K562 (cell line): ENCODE data around the gene CHIC2. TPM values are rescaled to one million over a fixed set of nuclear protein-coding genes. Genes with fewer than 3 reads are reported as not detected.
A peak's percentile ranks its signal among the peaks of the same experiment; 100 is the strongest.

ENCODE experiments used
- BACH1 ChIP-seq: fragments of 200-800 bp; sonication (Bioruptor generic); IDR thresholded peaks from 2 replicates; pipeline ENCODE4 v1.6.1; 2016; ENCODE audit warnings: missing genetic modification characterization, missing compliant biosample characterization
- CBFA2T2 ChIP-seq: fragments of 450-650 bp; conservative IDR thresholded peaks from 2 replicates; pipeline ENCODE4 v1.6.1; 2017; ENCODE audit warnings: mild to moderate bottlenecking
- CEBPB ChIP-seq: fragments of 450-650 bp; IDR thresholded peaks from 2 replicates; pipeline ENCODE4 v1.6.1; 2016; ENCODE audit warnings: missing genetic modification characterization, missing compliant biosample characterization
- GMEB1 ChIP-seq: fragments of 250-450 bp; sonication (Bioruptor Pico); IDR thresholded peaks from 2 replicates; pipeline ENCODE4 v1.4.0; 2020; ENCODE audit warnings: mild to moderate bottlenecking
- HDAC3 ChIP-seq: fragments of 450-650 bp; IDR thresholded peaks from 2 replicates; pipeline ENCODE4 v1.6.1; 2018; ENCODE audit warnings: borderline replicate concordance, mild to moderate bottlenecking, moderate library complexity; ENCODE audit not compliant: partially characterized antibody
- MYNN ChIP-seq, 2 experiments: sonication (generic); formaldehyde crosslinking in 1 of 2; IDR thresholded peaks; 2 replicates each; pipeline versions ENCODE4 v1.5.0 to v1.6.1; 2016 to 2020; ENCODE audit warnings: antibody characterized with exemption in 1 of 2, missing genetic modification reagents in 1 of 2
- NCOA1 ChIP-seq: fragments of 450-650 bp; IDR thresholded peaks from 2 replicates; pipeline ENCODE4 v1.6.1; 2016; ENCODE audit warnings: low read depth
- NR1H2 ChIP-seq: sonication (generic); formaldehyde crosslinking; IDR thresholded peaks from 2 replicates; pipeline ENCODE4 v1.4.0; 2020; ENCODE audit warnings: mild to moderate bottlenecking, missing genetic modification reagents
- RAD21 ChIP-seq, 2 experiments: fragments of 250-450 bp in 1 of 2; fragments of 450-650 bp in 1 of 2; sonication (Bioruptor Pico) in 1 of 2; formaldehyde crosslinking in 1 of 2; IDR thresholded peaks in 1 of 2; conservative IDR thresholded peaks in 1 of 2; 2 replicates each; pipeline versions ENCODE4 v1.4.0 to v1.8.0; 2020 to 2022; ENCODE audit warnings: mild to moderate bottlenecking in 2 of 2, moderate library complexity in 1 of 2
- SMAD2 ChIP-seq: fragments of 150-350 bp; IDR thresholded peaks from 2 replicates; pipeline ENCODE4 v1.6.1; 2014; ENCODE audit warnings: low read depth, mild to moderate bottlenecking, low read length
- SMC3 ChIP-seq: conservative IDR thresholded peaks from 2 replicates; pipeline ENCODE4 v1.6.1; 2011; ENCODE audit warnings: low read depth, low read length, improper control_type of control experiment; ENCODE audit not compliant: insufficient read depth
- STAT6 ChIP-seq: sonication (generic); formaldehyde crosslinking; IDR thresholded peaks from 2 replicates; pipeline ENCODE4 v1.8.1; 2023; ENCODE audit warnings: mild to moderate bottlenecking, missing genetic modification reagents
- TEAD4 ChIP-seq, 2 experiments: sonication (generic) in 1 of 2; formaldehyde crosslinking in 1 of 2; IDR thresholded peaks; 2 replicates each; pipeline versions ENCODE4 v1.6.1 to v1.8.0; 2012 to 2022; ENCODE audit warnings: borderline replicate concordance in 1 of 2, inconsistent platforms in 1 of 2, low read length in 1 of 2, mild to moderate bottlenecking in 1 of 2, missing genetic modification reagents in 1 of 2
- TRIM24 ChIP-seq, 2 experiments: fragments of 450-650 bp; IDR thresholded peaks; 2 replicates each; pipeline ENCODE4 v1.6.1; 2016
- U2AF2 ChIP-seq: fragments of 200-400 bp; formaldehyde crosslinking; optimal IDR thresholded peaks from 2 replicates; pipeline ENCODE3; 2017; ENCODE audit warnings: low read depth, mild to moderate bottlenecking, low read length
- polyA plus RNA-seq, 8 experiments: library from polyadenylated mRNA; depleted of rRNA in 4 of 8; stranded (reverse) in 5 of 8; unstranded in 3 of 8; fragments of >200 nt; fragmentation: Nextera tagmentation in 2 of 8; fragmentation: Illumina TruSeq in 1 of 8; extraction: Ambion mirVana in 2 of 8; extraction: Trizol in 1 of 8; gene quantifications; 2 replicates each; pipeline versions ENCODE4 v1.2.1 to v1.2.3, GENCODE V29; 2011 to 2014; ENCODE audit warnings: inconsistent platforms in 1 of 8, missing spikeins in 1 of 8
- total RNA-seq, 7 experiments: library from RNA; depleted of rRNA in 6 of 7; stranded (reverse); fragments of >200 nt in 6 of 7; fragmentation: Illumina TruSeq in 2 of 7; extraction: Trizol in 2 of 7; gene quantifications; 2 replicates each; pipeline versions ENCODE4 v1.2.1 to v1.2.3, GENCODE V29; 2011 to 2021; ENCODE audit warnings: low replicate concordance in 1 of 7
- TF ChIP-seq, protein P1 (sequence below): IDR thresholded peaks from 2 replicates; pipeline ENCODE4 v1.6.1; 2011; ENCODE audit not compliant: insufficient read length; ENCODE audit errors: extremely low read depth
- TF ChIP-seq, protein P2 (sequence below): fragments of 250-450 bp; sonication (Bioruptor Pico); IDR thresholded peaks from 2 replicates; pipeline ENCODE4 v1.5.0; 2020; ENCODE audit warnings: mild to moderate bottlenecking, borderline replicate concordance

The CHIC2 gene
- total and polyA plus RNA-seq, 9 of the 15 experiments (the other 6 are each of a cell fraction or from before 2014, with no cell fraction given): 0.89 to 25.1 (median 12.1) TPM

- TF ChIP-seq, protein P1, sequence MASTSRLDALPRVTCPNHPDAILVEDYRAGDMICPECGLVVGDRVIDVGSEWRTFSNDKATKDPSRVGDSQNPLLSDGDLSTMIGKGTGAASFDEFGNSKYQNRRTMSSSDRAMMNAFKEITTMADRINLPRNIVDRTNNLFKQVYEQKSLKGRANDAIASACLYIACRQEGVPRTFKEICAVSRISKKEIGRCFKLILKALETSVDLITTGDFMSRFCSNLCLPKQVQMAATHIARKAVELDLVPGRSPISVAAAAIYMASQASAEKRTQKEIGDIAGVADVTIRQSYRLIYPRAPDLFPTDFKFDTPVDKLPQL: no peak
- TF ChIP-seq HDAC3 (peak; percentile 30), SMC3 (no peak), TRIM24 (IDR thresholded peaks at IDR 0.05) (peak; percentile 55 to 57; a peak in 2 of 4 replicates), MYNN (IDR thresholded peaks at IDR 0.05) (peak; percentile 84), MYNN (CRISPR knock-in tag; IDR thresholded peaks at IDR 0.05) (no peak), BACH1 (tag) (no peak), TEAD4 (IDR thresholded peaks at IDR 0.05; ENCODE audit: low read length) (peak; percentile 90), TEAD4 (CRISPR knock-in tag; IDR thresholded peaks at IDR 0.05; ENCODE audit: borderline replicate concordance) (no peak), STAT6 (CRISPR knock-in tag) (no peak), U2AF2 (no peak), SMAD2 (no peak), CEBPB (tag) (no peak), CBFA2T2 (peak; percentile 88), NR1H2 (no peak), NCOA1 (peak; percentile 53), RAD21 (CRISPR knock-in tag; conservative IDR thresholded peaks at IDR 0.05 in 1 of 2, IDR thresholded peaks at IDR 0.05 in 1 of 2) (no peak), GMEB1 (CRISPR knock-in tag) (no peak)
- TF ChIP-seq, protein P2, sequence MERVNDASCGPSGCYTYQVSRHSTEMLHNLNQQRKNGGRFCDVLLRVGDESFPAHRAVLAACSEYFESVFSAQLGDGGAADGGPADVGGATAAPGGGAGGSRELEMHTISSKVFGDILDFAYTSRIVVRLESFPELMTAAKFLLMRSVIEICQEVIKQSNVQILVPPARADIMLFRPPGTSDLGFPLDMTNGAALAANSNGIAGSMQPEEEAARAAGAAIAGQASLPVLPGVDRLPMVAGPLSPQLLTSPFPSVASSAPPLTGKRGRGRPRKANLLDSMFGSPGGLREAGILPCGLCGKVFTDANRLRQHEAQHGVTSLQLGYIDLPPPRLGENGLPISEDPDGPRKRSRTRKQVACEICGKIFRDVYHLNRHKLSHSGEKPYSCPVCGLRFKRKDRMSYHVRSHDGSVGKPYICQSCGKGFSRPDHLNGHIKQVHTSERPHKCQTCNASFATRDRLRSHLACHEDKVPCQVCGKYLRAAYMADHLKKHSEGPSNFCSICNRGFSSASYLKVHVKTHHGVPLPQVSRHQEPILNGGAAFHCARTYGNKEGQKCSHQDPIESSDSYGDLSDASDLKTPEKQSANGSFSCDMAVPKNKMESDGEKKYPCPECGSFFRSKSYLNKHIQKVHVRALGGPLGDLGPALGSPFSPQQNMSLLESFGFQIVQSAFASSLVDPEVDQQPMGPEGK (CRISPR knock-in tag): no peak
Observed at GRCh38 chr4:54066718-54067129, 2.3 kb upstream of the CHIC2 start (continued).
